Neural cell (in vitro differentiated cells): ENCODE measurements around the gene CRAT. TPM values are rescaled to one million over a fixed set of nuclear protein-coding genes. Genes with fewer than 3 reads are reported as not detected.

Experiments used
- H2AFZ ChIP-seq: fragments of 200-600, 300-800 bp; sonication (generic), shearing (Covaris generic); 2 replicates; pipeline ENCODE4 v1.6.0; 2014; ENCODE audit warnings: low read depth, mild to moderate bottlenecking, antibody characterized with exemption, low read length, moderate library complexity
- H3F3A ChIP-seq: fragments of 200-600 bp; shearing (Covaris generic); 2 replicates; pipeline ENCODE4 v1.6.1; 2016; ENCODE audit warnings: mild to moderate bottlenecking, moderate library complexity, mixed read lengths, antibody characterized with exemption, low read length; ENCODE audit not compliant: insufficient read depth, poor library complexity, severe bottlenecking
- H3K27ac ChIP-seq: fragments of 200-600, 300-800 bp; sonication (generic), shearing (Covaris generic); 2 replicates; pipeline ENCODE4 v1.5.1; 2014; ENCODE audit warnings: mild to moderate bottlenecking, low read length, moderate library complexity
- H3K27me3 ChIP-seq: fragments of 300-800, 200-600 bp; sonication (generic), shearing (Covaris generic); 2 replicates; pipeline ENCODE4 v1.6.0; 2014; ENCODE audit warnings: mild to moderate bottlenecking, low read depth, low read length, moderate library complexity; ENCODE audit not compliant: insufficient read depth
- H3K36me3 ChIP-seq: fragments of 300-800, 200-600 bp; sonication (generic), shearing (Covaris generic); 2 replicates; pipeline ENCODE4 v1.5.1; 2014; ENCODE audit warnings: mild to moderate bottlenecking, antibody characterized with exemption, low read length, moderate library complexity; ENCODE audit not compliant: insufficient read depth
- H3K4me2 ChIP-seq: fragments of 300-800, 200-600 bp; sonication (generic), shearing (Covaris generic); 2 replicates; pipeline ENCODE4 v1.6.0; 2014; ENCODE audit warnings: mild to moderate bottlenecking, low read length
- H3K4me3 ChIP-seq: fragments of 300-800, 200-600 bp; sonication (generic), shearing (Covaris generic); 2 replicates; pipeline ENCODE4 v1.5.1; 2014; ENCODE audit warnings: mild to moderate bottlenecking, low read length, moderate library complexity
- H3K79me2 ChIP-seq: fragments of 200-600 bp; shearing (Covaris generic); replicated peaks from 2 replicates; pipeline ENCODE4 v1.6.0; 2014; ENCODE audit warnings: mild to moderate bottlenecking, low read length, moderate library complexity; ENCODE audit not compliant: insufficient read depth
- H3K9ac ChIP-seq: fragments of 300-800, 200-600 bp; sonication (generic), shearing (Covaris generic); 2 replicates; pipeline ENCODE4 v1.6.1; 2016; ENCODE audit warnings: mild to moderate bottlenecking, low read length, mixed read lengths
- H3K9me2 ChIP-seq: fragments of 200-600 bp; shearing (Covaris generic); 2 replicates; pipeline ENCODE4 v1.6.1; 2016; ENCODE audit warnings: mild to moderate bottlenecking, low read length, mixed read lengths; ENCODE audit not compliant: insufficient read depth
- H3K9me3 ChIP-seq: fragments of 200-600, 300-800 bp; sonication (generic), shearing (Covaris generic); 2 replicates; pipeline ENCODE4 v1.6.1; 2016; ENCODE audit warnings: mild to moderate bottlenecking, mixed run types, low read length, moderate library complexity, mixed read lengths
- H4K20me1 ChIP-seq: fragments of 200-600 bp; shearing (Covaris generic); 2 replicates; pipeline ENCODE4 v1.6.1; 2016; ENCODE audit warnings: mild to moderate bottlenecking, mixed run types; ENCODE audit not compliant: insufficient read depth
- EP300 ChIP-seq: fragments of 450-650 bp; conservative IDR thresholded peaks from 2 replicates; pipeline ENCODE4 v1.6.1; 2014; ENCODE audit warnings: antibody characterized with exemption, mild to moderate bottlenecking, moderate library complexity; ENCODE audit not compliant: poor library complexity, severe bottlenecking
- EZH2 ChIP-seq: fragments of 200-600, 300-800 bp; shearing (Covaris generic), sonication (generic); IDR thresholded peaks from 2 replicates; pipeline ENCODE4 v1.6.1; 2014; ENCODE audit warnings: antibody characterized with exemption, low read length, borderline replicate concordance, mild to moderate bottlenecking; ENCODE audit not compliant: insufficient read depth, poor library complexity, severe bottlenecking
- MXI1 ChIP-seq: fragments of 450-650 bp; conservative IDR thresholded peaks from 2 replicates; pipeline ENCODE4 v1.6.1; 2014; ENCODE audit warnings: antibody characterized with exemption, mild to moderate bottlenecking; ENCODE audit not compliant: poor library complexity, severe bottlenecking
- POLR2AphosphoS5 ChIP-seq: IDR thresholded peaks from 2 replicates; pipeline ENCODE4 v1.6.1; 2012
- RAD21 ChIP-seq: fragments of 450-650 bp; conservative IDR thresholded peaks from 2 replicates; pipeline ENCODE4 v1.6.1; 2014; ENCODE audit warnings: antibody characterized with exemption, mild to moderate bottlenecking, moderate library complexity
- SMC3 ChIP-seq: fragments of 450-650 bp; conservative IDR thresholded peaks from 2 replicates; pipeline ENCODE4 v1.6.1; 2014; ENCODE audit warnings: antibody characterized with exemption, mild to moderate bottlenecking, moderate library complexity; ENCODE audit not compliant: poor library complexity
- TAF1 ChIP-seq: IDR thresholded peaks from 2 replicates; pipeline ENCODE4 v1.6.1; 2012; ENCODE audit warnings: low read depth
- polyA plus RNA-seq: library from polyadenylated mRNA; depleted of rRNA; stranded (reverse); fragments of >200 nt; gene quantifications from 2 replicates; pipeline ENCODE4 v1.2.3, GENCODE V29; 2014
- TF ChIP-seq, protein P1 (sequence below): IDR thresholded peaks from 2 replicates; pipeline ENCODE4 v1.6.1; 2012; ENCODE audit warnings: borderline replicate concordance
- TF ChIP-seq, protein P2 (sequence below): fragments of 450-650 bp; IDR thresholded peaks from 2 replicates; pipeline ENCODE4 v1.5.1; 2014; ENCODE audit warnings: antibody characterized with exemption, mild to moderate bottlenecking, moderate library complexity; ENCODE audit not compliant: poor library complexity, severe bottlenecking

Gene CRAT
- polyA plus RNA-seq, 1 donor from 2014 or later: 14.3 TPM

DNA sequence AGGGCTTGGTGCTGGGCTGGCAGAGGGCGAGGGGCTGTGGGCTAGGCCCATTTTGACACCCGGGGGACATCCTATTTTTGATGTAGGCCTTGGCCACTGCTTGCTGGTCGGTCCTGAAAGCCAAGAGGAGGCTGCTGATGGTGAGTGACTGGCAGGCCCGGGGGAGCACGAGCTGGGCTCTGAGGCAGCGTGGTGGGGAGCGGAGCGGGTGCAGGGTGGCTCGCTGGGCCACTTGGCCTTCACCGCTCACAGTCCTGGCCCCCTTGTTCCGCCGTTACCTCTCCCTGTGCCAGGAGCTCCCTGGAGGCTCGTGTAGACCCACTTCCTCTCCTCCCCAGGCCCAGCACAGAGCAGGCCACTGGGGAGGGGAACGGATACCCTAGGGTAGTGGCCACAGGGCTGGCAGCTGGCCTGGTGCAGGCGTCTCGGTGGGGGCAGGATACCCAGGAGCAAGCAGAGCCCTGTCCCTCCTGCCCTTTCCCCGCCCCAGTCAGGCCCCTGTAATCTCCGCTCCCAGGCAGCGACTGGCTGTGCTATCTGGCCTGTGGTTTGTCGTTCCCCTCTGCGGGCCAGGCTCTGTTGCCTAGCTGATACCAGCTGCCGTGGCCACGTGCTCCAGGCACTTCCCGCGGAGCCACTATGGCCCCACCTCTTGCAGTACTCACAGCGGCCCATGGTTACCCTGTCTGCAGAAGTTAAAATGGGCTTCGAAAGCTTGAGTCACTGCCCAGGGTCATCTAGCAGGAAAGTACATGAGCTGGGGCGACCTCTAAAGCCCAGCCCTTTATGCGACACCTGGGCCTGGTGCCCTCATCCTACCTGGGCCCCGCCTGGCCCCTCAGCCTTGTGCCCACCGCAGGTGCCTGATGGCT lies 41.4 kb downstream of the CRAT start:
- Histone ChIP-seq H3K79me2 (no peaks in the 10 kb centered on the region), H3K4me2 (no peak overlapping the region), H3K4me3 (no peak overlapping the region), H3F3A (no peaks in the 10 kb centered on the region), H3K9me3 (no peaks in the 10 kb centered on the region), H2AFZ (no peak overlapping the region), H3K9ac (no peak overlapping the region), H3K27me3 (no peaks in the 10 kb centered on the region), H3K36me3 (no peaks in the 10 kb centered on the region), H3K9me2 (no peaks in the 10 kb centered on the region), H3K27ac (no peak overlapping the region), H4K20me1 (no peaks in the 10 kb centered on the region)
- no peak for TF ChIP-seq EZH2

DNA sequence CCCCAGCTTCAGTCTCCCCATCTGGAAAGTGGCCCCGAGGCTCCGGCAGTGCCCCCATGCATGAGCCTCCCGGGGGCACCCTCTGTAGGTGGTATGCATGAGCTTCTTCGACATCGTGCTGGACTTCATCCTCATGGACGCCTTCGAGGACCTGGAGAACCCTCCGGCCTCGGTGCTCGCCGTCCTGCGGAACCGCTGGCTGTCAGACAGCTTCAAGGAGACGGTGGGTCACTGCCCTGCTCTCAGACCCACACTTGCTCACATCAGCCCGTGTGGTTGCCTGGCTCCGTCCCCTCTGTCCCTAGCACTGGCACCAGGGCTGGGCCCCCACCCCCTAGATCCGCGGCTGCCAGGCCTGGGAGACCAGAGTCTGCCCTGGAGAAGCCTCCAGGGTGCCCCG lies 42.5 kb downstream of the CRAT start:
- H3K4me3 ChIP-seq: no peak overlapping the region
- H2AFZ ChIP-seq: no peak overlapping the region
- H3K36me3 ChIP-seq: no peaks in the 10 kb centered on the region
- H3K9me2 ChIP-seq: no peaks in the 10 kb centered on the region
- no peak overlapping the region for H3K27ac ChIP-seq
- H3K4me2 ChIP-seq: no peak overlapping the region
- H3K9ac ChIP-seq: no peak overlapping the region
- H3F3A ChIP-seq: no peaks in the 10 kb centered on the region
- no peaks in the 10 kb centered on the region for H4K20me1 ChIP-seq
- no peaks in the 10 kb centered on the region for H3K79me2 ChIP-seq
- H3K27me3 ChIP-seq: no peaks in the 10 kb centered on the region
- no peak for TF ChIP-seq RAD21
- TF ChIP-seq, protein P1, sequence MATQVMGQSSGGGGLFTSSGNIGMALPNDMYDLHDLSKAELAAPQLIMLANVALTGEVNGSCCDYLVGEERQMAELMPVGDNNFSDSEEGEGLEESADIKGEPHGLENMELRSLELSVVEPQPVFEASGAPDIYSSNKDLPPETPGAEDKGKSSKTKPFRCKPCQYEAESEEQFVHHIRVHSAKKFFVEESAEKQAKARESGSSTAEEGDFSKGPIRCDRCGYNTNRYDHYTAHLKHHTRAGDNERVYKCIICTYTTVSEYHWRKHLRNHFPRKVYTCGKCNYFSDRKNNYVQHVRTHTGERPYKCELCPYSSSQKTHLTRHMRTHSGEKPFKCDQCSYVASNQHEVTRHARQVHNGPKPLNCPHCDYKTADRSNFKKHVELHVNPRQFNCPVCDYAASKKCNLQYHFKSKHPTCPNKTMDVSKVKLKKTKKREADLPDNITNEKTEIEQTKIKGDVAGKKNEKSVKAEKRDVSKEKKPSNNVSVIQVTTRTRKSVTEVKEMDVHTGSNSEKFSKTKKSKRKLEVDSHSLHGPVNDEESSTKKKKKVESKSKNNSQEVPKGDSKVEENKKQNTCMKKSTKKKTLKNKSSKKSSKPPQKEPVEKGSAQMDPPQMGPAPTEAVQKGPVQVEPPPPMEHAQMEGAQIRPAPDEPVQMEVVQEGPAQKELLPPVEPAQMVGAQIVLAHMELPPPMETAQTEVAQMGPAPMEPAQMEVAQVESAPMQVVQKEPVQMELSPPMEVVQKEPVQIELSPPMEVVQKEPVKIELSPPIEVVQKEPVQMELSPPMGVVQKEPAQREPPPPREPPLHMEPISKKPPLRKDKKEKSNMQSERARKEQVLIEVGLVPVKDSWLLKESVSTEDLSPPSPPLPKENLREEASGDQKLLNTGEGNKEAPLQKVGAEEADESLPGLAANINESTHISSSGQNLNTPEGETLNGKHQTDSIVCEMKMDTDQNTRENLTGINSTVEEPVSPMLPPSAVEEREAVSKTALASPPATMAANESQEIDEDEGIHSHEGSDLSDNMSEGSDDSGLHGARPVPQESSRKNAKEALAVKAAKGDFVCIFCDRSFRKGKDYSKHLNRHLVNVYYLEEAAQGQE: no peak
- no peak for TF ChIP-seq EZH2
- no peak for TF ChIP-seq SMC3
- no peak for TF ChIP-seq MXI1
- TF ChIP-seq TAF1: no peak
- TF ChIP-seq POLR2AphosphoS5: no peak
- no peak for TF ChIP-seq EP300
- TF ChIP-seq, protein P2, sequence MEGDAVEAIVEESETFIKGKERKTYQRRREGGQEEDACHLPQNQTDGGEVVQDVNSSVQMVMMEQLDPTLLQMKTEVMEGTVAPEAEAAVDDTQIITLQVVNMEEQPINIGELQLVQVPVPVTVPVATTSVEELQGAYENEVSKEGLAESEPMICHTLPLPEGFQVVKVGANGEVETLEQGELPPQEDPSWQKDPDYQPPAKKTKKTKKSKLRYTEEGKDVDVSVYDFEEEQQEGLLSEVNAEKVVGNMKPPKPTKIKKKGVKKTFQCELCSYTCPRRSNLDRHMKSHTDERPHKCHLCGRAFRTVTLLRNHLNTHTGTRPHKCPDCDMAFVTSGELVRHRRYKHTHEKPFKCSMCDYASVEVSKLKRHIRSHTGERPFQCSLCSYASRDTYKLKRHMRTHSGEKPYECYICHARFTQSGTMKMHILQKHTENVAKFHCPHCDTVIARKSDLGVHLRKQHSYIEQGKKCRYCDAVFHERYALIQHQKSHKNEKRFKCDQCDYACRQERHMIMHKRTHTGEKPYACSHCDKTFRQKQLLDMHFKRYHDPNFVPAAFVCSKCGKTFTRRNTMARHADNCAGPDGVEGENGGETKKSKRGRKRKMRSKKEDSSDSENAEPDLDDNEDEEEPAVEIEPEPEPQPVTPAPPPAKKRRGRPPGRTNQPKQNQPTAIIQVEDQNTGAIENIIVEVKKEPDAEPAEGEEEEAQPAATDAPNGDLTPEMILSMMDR: no peak
- no peaks in the 10 kb centered on the region for H3K9me3 ChIP-seq
